Panc1 (cell line): ENCODE measurements around the gene TACC2.

ENCODE experiments used
- CTCF ChIP-seq: fragments of 450-650 bp; IDR thresholded peaks from 2 replicates; pipeline ENCODE4 v1.5.1; 2017; ENCODE audit warnings: mild to moderate bottlenecking
- TCF7L2 ChIP-seq: IDR thresholded peaks from 2 replicates; pipeline ENCODE4 v1.6.1; 2011; ENCODE audit warnings: mild to moderate bottlenecking, low read depth, low read length, inconsistent platforms

GRCh38 chr10:122102869-122103525 is 114.0 kb downstream of the TACC2 start:
- TF ChIP-seq CTCF (no peak), TCF7L2 (no peak)
